HG03442 (cell line): ENCODE measurements around the gene TTC32.
"Not testable (repeated sequence)": the region's sequence is repeated elsewhere in the genome, so short reads cannot be mapped to it uniquely, and the experiment has no call there.

Experiments
- ATAC-seq: cut with Tn5 transposase; IDR thresholded peaks from one replicate; pipeline ENCODE4 v1.9.1; 2021; ENCODE audit warnings: mild to moderate bottlenecking, moderate library complexity; ENCODE audit not compliant: unreplicated experiment

Gene TTC32

DNA sequence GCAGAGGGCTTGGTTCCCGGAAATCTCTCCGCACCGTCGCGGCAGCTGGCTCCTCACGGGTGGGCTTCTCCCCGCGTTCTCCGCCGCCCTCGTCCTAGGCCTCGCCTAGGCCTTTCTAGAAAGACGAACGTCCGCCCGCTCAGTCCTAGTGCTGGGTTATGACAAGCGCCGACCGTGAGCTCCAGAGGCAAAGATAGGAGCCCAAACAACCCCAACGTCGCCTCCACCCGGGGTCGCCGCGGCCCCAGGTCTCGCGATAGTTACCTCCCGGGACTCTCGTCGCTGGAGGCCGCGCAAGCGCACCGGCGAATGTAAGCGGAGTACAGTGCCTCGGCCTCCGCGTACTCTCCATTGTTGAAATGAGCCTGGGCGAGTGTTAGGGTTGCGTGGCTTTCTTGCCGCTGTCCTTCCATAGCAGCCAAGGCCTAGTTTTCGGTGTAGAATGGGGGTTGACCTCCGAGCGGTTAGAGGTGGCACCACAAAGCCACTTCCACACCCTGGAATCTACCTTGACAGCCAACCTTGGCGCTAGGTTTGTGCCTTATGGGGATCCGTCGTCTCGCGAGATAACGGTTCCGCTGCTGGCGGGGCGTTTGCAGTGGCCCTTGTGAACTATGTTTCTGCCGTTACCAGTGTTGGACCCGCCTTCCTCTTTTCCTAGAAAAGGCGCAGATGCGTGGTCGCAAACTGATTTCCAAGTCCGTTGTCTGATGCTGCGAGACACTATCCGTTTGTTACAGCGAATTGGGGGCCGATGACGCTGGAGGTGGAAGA, at the start of gene TTC32:
TTC32 (minus strand) TSS at position 542 of the 774 bp plus-strand sequence; CDS start at position 413, 129 bp downstream.
- ATAC-seq, result peak; percentile 76

DNA sequence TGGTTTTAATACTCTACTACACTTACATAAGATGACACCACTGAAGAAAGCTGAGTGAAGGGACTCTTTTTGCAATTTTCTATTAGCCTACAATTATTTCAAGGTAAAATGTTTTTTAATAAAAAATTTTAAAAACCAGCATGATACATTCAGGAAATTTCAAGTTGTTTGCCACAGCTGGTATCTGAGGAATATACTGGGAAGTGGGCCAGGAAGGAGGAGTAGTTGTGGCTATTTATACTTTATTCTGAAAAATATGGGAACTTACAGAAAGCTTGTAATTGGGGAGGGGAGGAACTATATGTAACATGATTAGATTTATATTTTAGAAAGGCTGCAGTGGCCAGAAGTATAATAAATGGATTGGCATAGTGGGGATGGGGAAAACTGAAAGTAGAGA, 47.3 kb upstream of the TTC32 start:
- no peak for ATAC-seq

DNA sequence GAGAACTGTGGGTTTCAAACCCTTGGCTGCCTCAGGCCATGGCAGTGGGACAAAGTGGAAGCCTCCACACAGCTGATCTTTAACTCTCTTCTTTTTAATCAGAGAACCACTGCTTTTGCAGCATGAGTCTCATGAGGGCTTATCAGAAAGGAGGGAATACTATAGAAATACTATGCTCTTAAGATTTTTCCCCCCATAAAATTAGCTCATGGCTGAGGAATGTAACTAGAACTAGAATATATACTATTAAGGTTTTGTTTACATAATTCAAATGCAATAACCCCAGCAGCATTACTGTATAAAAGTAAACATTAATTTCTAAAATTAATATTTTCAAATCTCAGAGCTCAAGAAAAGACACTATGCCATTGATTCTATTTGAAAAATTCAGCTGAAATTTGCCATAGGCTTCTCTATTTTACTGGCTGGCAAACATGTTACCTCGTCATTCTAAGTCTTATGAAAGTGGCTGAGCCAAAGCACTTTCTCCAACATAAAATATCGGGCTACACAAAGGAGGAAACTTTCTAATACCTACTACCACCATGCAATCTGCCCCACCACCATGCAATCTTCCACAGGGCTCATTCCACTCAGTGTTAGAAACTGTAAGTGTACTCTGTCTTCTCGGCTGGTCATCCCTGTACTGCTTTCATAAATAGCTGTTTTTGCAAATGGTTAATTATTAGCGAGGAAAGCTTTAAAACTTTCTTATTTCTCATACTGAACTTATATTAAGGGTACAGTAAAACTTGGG, 45.6 kb upstream of the TTC32 start:
- ATAC-seq, result no peak

DNA sequence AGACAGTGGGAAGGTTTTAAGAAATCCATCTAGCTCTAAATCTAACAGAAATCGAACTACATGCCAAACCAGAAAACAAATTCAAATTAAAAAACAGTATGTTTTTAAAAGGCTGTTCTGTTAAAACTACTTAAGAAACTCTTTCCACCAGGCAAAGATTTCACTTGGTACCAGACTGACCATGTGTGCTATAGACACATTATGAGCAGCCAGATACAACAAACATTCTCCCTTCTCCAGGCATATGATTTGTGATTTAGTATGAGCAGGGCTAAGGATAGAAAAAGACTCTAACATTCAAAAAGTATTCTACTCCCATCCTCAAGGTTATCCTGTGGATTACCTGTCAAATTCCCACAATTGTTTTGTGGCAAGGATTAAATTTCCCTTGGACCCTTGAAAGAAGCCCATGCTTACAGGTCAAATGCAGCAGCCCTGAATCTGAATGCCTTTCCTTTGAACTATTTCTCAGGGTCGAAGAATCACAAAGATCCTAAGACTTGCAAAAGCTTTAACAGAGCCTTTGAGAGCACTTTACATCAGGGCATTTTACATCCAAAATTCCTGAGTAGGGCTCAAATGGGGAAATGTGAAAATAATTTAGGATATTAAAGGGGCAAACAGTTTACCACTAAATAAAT, 42.5 kb upstream of the TTC32 start:
- ATAC-seq, result no peak

DNA sequence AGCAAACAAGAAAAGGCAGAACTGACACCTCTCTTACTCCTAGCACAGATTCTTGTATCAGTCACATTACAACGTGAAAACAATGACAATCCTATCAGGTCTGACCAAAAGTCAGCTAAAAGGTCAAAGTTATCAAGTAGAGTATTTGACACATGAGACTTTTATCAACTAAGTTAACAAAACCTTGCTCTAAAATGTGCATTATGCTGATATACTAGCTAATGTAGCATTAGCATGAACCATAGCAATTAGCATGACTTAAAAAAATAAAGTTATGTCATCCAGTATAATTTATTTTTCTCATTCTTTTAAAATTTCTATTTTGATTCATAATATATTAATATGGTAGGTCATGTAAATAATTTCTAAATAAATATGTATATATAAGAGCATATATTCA, 41.4 kb upstream of the TTC32 start:
- no peak for ATAC-seq

DNA sequence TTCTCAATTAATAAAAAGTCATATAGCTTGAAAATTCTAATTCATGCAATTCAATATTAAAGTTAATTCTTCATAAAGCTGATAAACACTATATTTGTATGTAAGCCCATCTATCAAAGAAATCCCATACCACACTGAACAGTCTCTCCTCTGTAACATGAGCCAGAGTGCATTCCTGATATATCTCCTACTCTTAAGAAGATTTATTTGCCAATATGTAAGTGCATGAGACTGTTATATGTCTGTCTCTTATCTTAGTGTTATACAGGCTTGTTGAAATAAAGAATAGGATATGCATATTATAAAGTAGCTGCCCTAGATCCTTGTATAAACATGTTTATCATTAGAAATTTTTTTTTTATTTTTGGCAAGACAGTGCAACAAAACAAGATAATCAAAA, 40.4 kb upstream of the TTC32 start:
- ATAC-seq, result no peak

DNA sequence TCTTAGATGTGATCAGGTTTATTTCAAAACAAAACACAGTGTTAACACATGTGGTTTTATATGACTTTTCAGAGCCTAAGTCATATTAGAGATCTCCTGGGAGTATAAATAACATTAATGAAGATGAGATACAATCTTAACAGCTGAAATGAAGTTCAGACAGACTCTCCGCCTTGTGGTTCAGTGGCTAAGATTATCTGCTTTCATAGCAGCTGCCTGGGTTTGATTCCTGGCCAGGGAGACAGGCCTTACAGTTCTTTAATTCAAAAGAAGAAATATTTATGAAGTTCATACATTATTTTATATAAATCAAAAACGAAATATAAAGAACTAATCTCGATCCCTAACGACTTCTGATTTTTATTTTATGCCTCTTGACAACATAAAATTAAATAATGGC, 35.2 kb upstream of the TTC32 start:
- ATAC-seq, result no peak

DNA sequence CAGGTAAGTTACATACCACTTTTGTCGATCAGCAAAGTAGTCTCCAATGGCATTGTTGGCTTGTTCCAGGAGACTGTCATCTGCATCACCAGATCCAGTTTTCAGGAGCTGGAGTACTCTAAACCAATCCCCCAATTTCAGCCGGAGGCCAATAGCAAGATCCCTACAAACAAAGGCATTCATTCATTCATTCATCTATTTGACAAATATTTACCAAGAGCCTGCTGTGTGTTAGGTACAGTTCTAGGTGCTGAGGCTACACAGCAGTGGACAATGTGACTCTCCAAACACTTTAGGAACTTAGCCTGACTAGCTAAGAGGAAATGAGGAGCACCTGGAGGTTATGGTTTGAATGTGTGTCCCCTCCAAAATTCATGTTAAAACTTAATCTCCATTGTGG, 34.4 kb upstream of the TTC32 start:
- no peak for ATAC-seq

DNA sequence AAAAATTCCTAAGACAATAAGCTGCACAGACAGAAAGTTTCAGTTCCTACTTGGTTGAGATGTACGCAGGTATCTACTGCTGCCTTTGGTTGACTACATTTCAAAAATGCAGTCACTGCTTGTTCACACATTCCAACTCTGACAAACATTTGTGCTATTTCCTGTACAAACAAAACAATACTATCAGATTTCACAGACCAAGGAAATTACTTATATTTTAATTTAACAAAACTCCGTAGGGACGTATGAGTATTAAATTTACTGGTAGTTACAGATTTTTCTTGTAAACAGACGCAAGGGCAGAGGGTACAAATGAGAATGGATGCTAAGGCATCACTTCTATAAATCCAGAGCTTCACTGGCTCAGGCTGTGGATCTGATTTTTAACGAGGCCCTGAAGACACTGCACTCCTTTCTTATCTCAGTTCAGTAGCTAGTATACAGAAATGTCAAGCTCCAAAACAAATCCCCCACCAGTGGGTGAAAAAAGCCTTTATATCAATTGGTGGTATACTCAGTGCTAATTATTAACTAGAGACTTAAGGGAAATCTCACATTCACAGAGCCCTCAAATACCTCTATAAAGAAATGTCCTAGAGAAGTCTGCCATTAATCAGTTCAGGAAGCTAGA, 31.7 kb upstream of the TTC32 start:
- peak; percentile 64 for ATAC-seq

DNA sequence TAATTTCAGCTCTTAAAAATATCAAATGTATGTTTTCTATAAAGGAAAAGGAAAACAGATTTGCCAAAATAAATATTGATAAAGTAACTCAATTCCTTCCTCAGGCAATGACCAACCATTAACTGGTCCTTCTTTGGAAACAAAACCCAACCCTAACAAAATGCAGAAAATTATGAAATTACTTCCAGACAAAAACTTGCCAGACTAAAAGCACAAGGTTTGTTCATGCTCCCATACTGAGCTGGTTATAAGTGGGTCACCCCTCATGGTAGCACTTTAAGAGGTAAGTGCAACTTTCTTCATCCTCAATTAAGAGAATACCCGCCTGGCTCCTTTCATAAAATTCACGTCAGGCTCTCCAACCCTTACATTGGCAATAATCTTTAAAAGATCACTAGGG, 31.1 kb upstream of the TTC32 start:
- ATAC-seq, result peak; percentile 13

DNA sequence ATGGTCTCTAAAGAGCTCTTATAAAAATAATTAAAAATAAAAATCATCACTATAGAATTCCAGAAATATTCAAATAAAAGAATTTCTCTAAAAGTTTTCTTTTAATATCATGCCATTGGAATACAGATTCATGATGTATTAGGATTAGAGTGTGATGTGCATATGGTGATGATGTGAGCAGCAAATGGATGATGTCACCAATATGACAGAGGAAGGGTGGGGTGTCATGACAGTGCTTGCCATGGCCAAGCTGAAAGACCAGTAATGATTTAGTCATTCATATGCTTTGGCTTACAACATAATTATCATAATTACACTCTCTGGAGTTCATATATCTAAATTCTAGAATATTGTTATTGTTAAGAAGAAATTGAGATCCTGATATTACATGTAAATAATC, 27.4 kb upstream of the TTC32 start:
- ATAC-seq, result no peak

DNA sequence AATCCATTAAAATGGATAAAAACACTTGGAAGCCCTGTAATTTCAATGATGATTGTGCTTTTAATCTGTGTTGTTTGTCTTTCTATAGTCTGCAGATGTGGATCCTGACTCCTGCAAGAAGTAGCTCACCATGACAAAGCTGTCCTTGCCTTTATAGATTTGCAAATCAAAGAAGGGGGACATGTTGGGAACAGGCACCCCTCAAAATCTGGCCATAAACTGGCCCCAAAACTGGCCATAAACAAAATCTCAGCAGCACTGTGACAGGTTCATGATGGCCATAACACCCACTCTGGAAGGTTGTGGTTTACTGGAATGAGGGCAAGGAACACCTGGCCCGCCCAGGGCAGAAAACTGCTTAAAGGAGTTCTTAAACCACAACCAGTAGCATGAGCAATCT, 26.0 kb upstream of the TTC32 start:
- ATAC-seq, result not testable (repeated sequence)

DNA sequence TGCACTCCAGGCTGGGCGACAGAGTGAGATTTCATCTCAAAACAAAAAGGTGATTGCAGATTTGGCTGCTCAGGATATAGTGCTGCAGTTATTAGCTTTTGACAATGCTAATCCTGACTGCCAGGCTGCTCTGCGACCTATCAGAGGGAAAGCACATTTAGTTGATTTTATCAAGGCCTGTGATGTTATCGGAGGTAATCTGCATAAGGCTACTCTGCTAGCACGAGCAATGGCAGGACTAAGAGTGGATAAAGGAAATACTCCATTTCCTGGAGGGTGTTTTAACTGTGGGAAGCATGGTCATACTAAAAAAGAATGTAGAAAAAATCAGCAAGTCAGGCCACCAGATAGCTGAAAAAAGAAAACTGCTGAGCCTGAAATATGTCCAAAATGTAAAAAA, 22.7 kb upstream of the TTC32 start:
- ATAC-seq, result not testable (repeated sequence)

DNA sequence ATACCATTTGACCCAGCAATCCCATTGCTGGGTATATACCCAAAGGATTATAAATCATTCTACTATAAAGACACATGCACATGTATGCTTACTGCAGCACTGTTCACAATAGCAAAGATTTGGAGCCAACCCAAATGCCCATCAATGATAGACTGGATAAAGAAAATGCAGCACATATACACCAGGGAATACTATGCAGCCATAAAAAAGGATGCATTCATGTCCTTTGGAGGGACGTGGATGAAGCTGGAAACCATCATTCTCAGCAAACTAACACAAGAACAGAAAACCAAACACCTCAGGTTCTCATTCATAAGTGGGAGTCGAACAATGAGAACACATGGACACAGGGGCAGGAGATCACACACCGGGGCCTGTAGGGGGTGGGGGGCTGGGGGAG, 20.4 kb upstream of the TTC32 start:
- not testable (repeated sequence) for ATAC-seq

DNA sequence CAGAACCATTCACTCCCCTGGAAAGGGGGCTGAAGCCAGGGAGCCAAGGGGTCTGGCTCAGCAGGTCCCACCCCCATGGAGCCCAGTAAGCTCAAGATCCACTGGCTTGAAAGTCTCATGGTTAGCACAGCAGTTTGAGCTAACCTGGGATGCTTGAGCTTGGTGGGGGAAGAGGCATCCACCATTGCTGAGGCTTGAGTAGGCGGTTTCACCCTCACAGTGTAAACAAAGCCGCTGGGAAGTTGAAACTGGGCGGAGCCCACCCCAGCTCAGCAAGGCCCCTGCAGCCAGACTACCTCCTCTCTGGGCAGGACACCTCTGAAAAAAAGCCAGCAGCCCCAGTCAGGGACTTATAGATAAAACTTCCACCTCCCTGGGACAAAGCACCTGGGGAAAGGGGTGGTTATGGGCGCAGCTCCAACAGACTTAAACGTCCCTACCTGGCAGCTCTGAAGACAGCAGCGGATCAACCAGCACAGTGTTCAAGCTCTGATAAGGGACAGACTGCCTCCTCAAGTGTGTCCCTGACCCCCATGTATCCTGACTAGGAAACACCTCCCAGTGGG, 14.7 kb upstream of the TTC32 start:
- no peak for ATAC-seq

DNA sequence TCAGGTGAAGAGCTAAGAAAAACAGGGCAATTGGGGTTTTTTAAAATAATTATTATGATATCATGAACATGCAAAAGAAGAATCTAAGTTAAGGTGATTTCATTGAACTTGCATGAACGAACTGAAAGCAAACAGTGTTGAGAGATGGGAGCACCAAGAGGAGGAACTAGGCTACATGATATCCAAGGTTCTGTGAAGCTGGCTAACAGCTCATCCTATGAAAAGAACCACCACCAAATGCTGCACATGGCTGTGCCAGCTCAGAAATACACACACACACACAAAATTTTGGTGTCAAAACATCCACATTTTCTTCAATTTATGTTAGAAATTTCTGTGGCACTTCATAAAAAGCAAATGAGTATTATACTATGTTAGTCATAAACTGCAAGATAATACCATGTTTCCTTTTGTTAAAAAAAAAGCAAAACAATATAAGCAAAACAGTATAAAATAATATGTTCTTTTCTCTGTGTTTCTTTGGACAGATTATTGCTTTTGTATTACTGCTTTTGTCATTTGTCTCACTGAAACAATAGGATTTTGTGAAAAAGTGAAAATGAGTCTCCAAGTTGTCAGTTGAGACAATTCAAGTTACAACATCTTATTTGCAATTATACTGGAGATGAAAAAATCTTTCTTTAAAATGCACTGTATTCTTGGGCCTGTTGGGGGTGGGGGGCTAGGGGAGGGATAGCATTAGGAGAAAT, 12.6 kb upstream of the TTC32 start:
- no peak for ATAC-seq

DNA sequence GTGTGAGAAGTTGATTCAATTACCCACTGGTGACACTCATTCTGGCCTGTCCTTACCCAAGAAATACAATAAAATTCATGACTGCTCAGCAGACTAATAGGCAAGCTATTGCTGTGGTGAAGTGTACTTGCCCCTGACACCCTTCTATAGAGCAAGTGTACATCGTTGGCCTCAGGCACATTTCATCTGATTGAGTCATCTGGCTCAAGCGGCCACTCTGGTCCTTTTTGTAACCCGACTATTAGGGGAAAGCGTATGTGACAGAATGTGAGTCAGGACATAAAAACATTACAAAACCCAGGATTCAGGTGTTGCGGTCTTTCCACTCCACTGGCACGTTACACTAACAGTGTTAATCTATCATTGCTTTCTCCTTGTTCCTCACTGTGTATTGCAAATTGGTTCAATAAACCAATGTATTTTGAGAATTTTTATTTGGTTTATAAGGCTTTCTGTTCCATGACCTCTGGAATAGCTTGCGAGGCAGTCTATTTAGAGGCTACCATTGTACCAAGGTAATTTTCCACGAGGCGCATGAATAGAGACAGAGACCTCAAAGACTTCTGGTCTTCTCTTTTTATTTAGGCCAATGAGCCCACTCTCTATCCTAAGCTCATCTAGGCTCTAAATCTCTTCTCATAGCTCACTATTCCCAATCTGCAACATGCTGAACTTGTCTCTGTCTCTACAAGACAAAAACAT, 10.2 kb upstream of the TTC32 start:
- no peak for ATAC-seq

DNA sequence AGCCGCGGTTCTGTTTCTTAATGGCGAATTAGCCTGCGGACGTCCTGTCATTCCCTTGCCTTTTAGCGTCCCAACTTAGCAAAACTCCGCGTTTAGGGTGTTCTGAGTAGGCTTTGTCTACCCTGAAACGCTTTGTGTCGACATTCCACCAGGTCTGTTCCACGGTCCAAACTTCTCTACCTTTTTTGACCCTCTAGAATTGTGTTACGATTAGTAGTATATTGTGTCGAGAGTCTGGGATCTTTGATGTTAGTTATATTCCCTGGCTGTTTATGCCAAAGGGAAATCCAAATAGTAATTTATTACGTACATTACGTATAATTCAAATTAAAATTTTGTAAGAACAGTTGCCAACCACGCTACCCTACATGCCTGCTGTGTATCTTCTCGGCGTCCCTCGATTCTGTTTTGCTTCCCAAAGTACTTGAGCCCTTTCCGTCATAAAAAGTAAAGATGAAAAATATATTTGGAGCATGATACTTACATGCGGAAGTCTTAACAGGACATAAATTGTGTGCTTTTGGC, 495 bp upstream of the TTC32 start:
- peak; percentile 1 for ATAC-seq

DNA sequence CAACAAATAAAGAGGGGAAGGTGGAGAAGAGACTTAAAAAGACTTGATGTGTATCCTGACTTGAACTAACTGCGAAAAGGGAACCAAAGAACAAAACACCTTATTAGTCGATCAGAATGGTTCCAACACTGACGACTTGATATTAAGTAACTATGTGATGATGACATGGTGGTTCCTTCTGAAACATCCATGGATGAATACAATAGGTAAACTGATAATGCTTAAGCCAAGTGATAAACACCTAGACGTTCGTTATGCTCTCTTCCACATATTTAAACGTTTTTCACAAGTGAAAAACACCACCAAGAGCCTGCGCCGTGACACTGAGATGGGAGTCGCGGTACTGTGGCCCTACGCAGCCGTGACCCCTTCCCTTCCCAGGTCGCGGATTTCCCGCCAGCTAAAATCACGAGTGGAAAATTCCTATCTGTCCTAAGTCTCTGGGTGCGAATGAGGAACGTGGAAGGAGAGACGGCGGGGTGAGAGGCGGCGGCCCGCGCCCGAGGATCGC, 797 bp downstream of the TTC32 start:
- peak; percentile 1 for ATAC-seq
